NCI-H345 treated with DMSO at 0.1 percent for 48 hours (cell line): ENCODE data around the gene RNF181.
"Not testable (repeated sequence)": the region's sequence is repeated elsewhere in the genome, so short reads cannot be mapped to it uniquely, and the experiment has no call there.

Experiments used
- DNase-seq: peaks from one replicate; lab custom pipeline; 2025; ENCODE audit not compliant: unreplicated experiment; lab: John Stamatoyannopoulos, UW

The RNF181 gene

GRCh38 chr2:85596026-85596333 is 435 bp downstream of the RNF181 start:
- no peak for DNase-seq

GRCh38 chr2:85596486-85597143 is 1.1 kb downstream of the RNF181 start:
- DNase-seq: no peak

GRCh38 chr2:85597241-85597640 is 1.7 kb downstream of the RNF181 start:
- no peak for DNase-seq

- DNase-seq: no peak
These were observed 3.2 kb downstream of the RNF181 start for GRCh38 chr2:85598594-85599340.

GRCh38 chr2:85599468-85600234 is 4.1 kb downstream of the RNF181 start:
- DNase-seq: no peak

- no peak for DNase-seq
These were observed 4.7 kb downstream of the RNF181 start for GRCh38 chr2:85600235-85600575.

- DNase-seq: no peak
These were observed 5.6 kb downstream of the RNF181 start for GRCh38 chr2:85600951-85601770.

- no peak for DNase-seq
These were observed 6.4 kb downstream of the RNF181 start for GRCh38 chr2:85601771-85602475.

GRCh38 chr2:85602476-85603234 is 7.1 kb downstream of the RNF181 start, which contains the start of gene TMEM150A:
Gene TMEM150A (minus strand): TSS chr2:85602698. CDS start chr2:85601948, 750 bp downstream.
- DNase-seq: peak; percentile 70

GRCh38 chr2:85604133-85604444 is 8.5 kb downstream of the RNF181 start:
- DNase-seq: not testable (repeated sequence)

GRCh38 chr2:85604568-85605339 is 9.2 kb downstream of the RNF181 start:
- DNase-seq: no peak

- no peak for DNase-seq
These were observed 10.0 kb downstream of the RNF181 start for GRCh38 chr2:85605406-85606115.

- no peak for DNase-seq
These were observed 10.5 kb downstream of the RNF181 start for GRCh38 chr2:85606116-85606455.

GRCh38 chr2:85607268-85608215 is 12.0 kb downstream of the RNF181 start:
- no peak for DNase-seq

GRCh38 chr2:85611217-85611704 is 15.7 kb downstream of the RNF181 start:
- no peak for DNase-seq

GRCh38 chr2:85611705-85612587 is 16.4 kb downstream of the RNF181 start, which contains the start of gene C2orf68:
Gene C2orf68 (minus strand): TSS chr2:85612066. CDS start chr2:85611984, 82 bp downstream.
- DNase-seq: peak; percentile 80
